ENCODE measurements around the gene SRGAP2C.
"Not testable (repeated sequence)": the region's sequence is repeated elsewhere in the genome, so short reads cannot be mapped to it uniquely, and the experiment has no call there.

Gene SRGAP2C

DNA sequence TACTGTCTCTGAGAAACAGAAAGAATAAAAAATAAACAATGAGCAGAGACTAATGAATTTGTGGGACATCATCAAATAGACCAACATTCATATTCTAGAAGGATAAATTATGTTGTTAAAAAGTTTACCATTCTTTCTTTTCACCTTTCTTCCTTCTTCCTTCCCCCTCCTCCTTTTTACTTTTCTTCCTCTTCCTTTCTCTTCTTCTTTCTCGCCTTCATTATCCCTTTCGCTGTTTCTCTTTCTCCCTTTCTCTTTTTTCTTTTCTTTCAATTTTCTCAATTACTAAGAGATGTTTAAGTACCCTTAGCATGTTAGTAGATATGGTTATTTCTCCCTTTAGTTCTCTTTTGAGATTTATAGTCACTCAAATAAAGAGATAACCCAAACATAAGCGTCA, 207.4 kb downstream of the SRGAP2C start:
- H3K27ac ChIP-seq; H3K4me1 ChIP-seq; H3K27me3 ChIP-seq; H3K9me3 ChIP-seq; intact Hi-C loops (cut with DNase I; ENCODE audit: low total_unique reads); H3K4me3 ChIP-seq; DNase-seq; H3K36me3 ChIP-seq: not testable (repeated sequence)

DNA sequence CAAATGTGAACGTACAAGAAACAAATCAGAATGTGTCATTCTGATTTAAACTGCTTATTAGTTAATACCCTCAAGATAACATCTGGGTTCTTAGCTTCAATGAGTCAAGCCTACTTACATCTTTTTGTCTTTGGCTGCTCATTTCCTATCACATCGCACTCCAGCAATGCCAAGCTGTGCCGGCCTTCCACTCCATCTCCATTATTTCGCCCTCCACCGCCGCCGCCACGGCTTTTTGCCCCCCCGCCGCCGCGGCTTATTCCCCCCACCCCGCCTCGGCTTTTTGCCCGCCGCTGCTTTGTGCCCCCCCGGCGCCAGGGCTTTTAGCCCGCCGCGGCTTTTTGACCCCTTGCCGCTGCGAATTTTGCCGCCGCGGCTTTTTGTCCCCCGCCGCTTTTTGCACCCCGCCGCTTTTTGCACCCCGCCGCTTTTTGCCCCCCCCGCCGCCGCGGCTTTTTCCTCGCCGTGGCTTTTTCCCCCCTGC, 211.0 kb downstream of the SRGAP2C start:
- intact Hi-C loops (cut with DNase I; ENCODE audit: low total_unique reads); H3K9me3 ChIP-seq; H3K4me1 ChIP-seq; H3K27me3 ChIP-seq; DNase-seq; H3K36me3 ChIP-seq: not testable (repeated sequence)
- Histone ChIP-seq H3K4me3 (peak overlapping the region; percentile 54 to 72), H3K27ac (peak overlapping the region in 1 of 2 donors; percentile 64)

DNA sequence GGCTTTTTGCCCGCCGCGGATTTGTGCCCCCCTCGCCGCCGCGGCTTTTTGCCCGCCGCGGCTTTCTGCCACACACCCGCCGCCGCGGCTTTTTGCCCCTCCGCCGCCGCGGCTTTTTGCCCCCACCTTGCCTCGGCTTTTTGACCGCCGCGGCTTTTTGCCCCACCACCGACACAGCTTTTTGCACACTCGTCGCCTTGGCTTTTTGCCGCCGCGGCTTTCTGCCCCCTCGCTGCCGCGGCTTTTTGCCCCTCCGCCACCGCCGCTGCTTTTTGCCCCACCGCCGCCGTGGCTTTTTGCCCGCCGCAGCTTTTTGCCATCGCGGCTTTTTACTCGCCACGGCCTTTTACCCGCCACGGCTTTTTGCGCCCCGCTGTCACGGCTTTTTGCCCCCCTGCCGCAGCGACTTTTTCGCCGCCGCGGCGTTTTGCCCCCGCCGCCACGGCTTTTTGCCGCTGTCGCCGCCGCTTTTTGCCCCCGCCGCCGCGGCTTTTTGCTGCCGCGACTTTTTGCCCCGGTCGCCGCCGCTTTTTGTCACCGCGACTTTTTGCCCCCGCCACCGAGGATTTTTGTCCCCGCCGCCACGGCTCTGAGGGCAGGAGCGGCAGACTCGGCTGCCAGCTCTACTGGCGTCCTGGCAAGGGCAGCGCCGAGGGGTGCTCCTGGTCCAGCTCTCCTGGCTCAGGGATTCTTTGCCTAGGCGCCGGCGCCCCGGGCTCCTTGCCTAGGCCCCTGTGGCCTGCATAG, 211.7 kb downstream of the SRGAP2C start:
- H3K4me1 ChIP-seq; H3K27me3 ChIP-seq; H3K36me3 ChIP-seq; intact Hi-C loops (cut with DNase I; ENCODE audit: low total_unique reads): not testable (repeated sequence)
- H3K27ac ChIP-seq = peak overlapping the region in 1 of 2 donors; percentile 64
- H3K4me3 ChIP-seq = peak overlapping the region; percentile 54 to 72
- DNase-seq = peak; percentile 24 to 69
- H3K9me3 ChIP-seq = peaks cover 0 to 10% (median 3%) of the 10 kb centered on the region in 3 donors

DNA sequence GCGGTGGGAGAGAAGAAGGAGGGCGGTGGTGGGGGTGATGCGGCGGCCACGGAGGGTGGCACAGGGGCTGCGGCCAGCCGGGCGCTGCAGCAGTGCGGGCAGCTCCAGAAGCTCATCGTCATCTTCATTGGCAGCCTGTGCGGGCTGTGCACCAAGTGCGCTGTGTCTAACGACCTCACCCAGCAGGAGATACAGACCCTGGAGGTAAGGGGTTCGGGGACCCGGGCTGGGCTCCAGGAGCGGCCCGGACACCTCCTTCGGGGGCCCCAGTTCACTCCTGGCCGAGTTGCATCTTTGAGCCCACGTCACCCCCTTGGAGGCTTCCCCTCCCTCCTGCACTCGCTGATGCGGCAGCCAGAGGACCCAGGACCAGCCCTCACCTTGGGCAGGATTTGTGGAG, 212.3 kb downstream of the SRGAP2C start:
- DNase-seq; intact Hi-C loops (cut with DNase I; ENCODE audit: low total_unique reads); H3K27me3 ChIP-seq; H3K36me3 ChIP-seq; H3K4me1 ChIP-seq: not testable (repeated sequence)
- Histone ChIP-seq H3K27ac (peak overlapping the region in 1 of 2 donors; percentile 64), H3K4me3 (peak overlapping the region; percentile 54 to 72), H3K9me3 (peaks cover 0 to 12% (median 3%) of the 10 kb centered on the region in 3 donors)

DNA sequence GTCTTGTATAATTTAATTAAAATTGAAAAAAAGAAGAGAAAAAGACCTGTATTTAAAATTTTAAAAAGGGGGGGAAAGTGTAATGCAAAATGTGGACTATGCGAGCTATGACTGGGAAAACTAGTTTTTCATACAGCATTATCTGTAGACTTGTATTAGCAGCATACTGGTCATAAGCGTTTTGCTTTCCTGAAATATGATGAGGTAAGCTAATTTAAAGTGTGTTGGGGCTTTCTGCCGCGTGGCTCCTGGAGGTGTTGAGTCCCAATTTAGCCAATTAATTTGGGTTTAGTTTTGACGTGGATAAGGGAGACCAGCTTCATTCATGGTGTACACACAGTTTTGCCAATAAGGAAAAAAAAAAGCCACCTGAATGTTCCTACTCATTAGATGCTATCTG, 214.4 kb downstream of the SRGAP2C start:
- H3K36me3 ChIP-seq; intact Hi-C loops (cut with DNase I; ENCODE audit: low total_unique reads); H3K4me3 ChIP-seq; DNase-seq; H3K27ac ChIP-seq; H3K27me3 ChIP-seq; H3K4me1 ChIP-seq: not testable (repeated sequence)
- H3K9me3 ChIP-seq = peaks cover 0 to 12% (median 3%) of the 10 kb centered on the region in 3 donors

DNA sequence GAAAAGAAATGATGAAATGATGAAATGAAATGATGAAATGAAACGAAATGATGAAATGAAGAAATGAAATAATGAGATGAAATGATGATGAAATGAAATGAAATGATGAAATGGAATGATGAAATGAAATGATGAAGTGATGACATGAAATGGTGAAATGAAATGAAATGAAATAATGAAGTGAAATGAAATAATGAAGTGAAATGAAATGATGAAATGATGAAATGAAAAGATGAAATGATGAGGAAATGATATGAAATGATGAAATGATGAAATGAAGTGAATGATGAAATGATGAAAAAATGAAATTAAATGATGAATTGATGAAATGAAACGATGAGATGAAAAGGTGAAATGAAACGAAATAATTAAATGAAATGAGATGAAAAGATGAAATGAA, 215.3 kb downstream of the SRGAP2C start:
- H3K36me3 ChIP-seq; H3K27me3 ChIP-seq; H3K4me3 ChIP-seq; DNase-seq; intact Hi-C loops (cut with DNase I; ENCODE audit: low total_unique reads); H3K4me1 ChIP-seq; H3K27ac ChIP-seq: not testable (repeated sequence)
- H3K9me3 ChIP-seq = peaks cover 0 to 12% (median 3%) of the 10 kb centered on the region in 3 donors

DNA sequence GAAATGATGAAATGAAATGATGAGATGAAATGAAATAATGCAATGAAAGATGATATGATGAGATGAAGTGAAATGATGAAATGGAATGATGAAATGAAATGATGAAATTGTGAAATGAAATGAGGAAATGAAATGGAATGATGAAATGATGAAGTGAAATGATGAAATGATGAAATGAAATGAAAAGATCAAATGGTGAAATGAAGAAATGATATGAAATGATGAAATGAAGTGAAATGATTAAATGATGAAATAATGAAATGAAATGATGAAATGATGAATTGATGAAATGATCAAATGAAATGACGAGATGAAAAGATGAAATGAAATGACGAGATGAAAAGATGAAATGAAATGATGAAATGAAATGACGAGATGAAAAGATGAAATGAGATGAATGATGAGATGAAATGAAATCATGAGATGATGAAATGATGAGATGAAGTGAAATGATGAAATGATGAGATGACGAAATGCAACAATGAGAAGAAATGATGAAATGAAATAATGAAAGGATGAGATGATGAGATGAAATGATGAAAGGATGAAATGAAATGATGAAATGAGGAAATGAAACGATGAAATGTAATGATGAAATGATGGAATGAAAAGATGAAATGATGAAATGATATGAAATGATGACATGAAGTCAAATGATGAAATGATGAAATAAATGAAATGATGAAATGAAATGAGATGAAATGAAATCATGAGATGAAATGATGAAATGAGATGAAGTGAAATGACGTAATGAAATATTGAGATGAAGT, 216.0 kb downstream of the SRGAP2C start:
- H3K27ac ChIP-seq; DNase-seq; H3K36me3 ChIP-seq; H3K4me3 ChIP-seq; intact Hi-C loops (cut with DNase I; ENCODE audit: low total_unique reads); H3K27me3 ChIP-seq; H3K4me1 ChIP-seq: not testable (repeated sequence)
- peaks cover 0 to 12% (median 3%) of the 10 kb centered on the region in 3 donors for H3K9me3 ChIP-seq

DNA sequence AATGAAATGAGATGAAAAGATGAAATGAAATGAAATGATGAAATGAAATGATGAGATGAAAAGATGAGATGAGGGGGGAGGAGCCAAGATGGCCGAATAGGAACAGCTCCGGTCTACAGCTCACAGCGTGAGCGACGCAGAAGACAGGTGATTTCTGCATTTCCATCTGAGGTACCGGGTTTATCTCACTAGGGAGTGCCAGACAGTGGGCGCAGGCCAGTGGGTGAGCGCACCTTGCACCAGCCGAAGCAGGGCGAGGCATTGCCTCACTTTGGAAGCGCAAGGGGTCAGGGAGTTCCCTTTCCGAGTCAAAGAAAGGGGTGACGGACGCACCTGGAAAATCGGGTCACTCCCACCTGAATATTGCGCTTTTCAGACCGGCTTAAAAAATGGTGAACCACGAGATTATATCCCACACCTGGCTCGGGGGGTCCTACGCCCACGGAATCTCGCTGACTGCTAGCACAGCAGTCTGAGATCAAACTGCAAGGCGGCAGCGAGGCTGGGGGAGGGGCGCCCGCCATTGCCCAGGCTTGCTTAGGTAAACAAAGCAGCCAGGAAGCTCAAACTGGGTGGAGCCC, 216.7 kb downstream of the SRGAP2C start:
- H3K9me3 ChIP-seq = peaks cover 0 to 12% (median 3%) of the 10 kb centered on the region in 3 donors
- H3K27me3 ChIP-seq; H3K4me3 ChIP-seq; H3K36me3 ChIP-seq; H3K4me1 ChIP-seq; DNase-seq; H3K27ac ChIP-seq; intact Hi-C loops (cut with DNase I; ENCODE audit: low total_unique reads): not testable (repeated sequence)

DNA sequence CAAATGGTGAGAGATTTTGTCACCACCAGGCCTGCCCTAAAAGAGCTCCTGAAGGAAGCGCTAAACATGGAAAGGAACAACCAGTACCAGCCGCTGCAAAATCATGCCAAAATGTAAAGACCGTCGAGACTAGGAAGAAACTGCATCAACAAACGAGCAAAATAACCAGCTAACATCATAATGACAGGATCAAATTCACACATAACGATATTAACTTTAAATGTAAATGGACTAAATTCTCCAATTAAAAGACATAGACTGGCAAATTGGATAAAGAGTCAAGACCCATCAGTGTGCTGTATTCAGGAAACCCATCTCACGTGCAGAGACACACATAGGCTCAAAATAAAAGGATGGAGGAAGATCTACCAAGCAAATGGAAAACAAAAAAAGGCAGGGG, 218.5 kb downstream of the SRGAP2C start:
- H3K4me1 ChIP-seq; H3K4me3 ChIP-seq; H3K27me3 ChIP-seq; H3K36me3 ChIP-seq; intact Hi-C loops (cut with DNase I; ENCODE audit: low total_unique reads); H3K27ac ChIP-seq; DNase-seq: not testable (repeated sequence)
- H3K9me3 ChIP-seq = peaks cover 0 to 12% (median 3%) of the 10 kb centered on the region in 3 donors

DNA sequence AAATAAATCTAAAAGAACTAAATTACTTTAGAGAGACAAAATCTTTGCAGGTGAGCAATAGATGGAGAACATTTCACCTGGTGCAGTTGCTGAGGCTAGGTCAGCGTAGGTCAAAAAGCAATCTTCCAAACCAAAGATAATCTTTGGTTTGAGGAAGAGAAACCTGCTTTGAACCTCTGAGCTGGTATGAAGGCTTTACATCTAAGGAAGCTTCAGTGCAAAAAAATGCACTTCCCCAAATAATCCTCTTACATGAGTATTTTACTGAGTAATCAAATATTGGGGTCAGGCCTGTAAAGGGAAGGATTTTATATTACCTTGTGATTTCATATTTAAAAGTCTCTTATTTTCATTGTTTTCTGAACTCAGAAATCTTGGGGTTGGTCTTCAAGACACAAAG, 223.6 kb downstream of the SRGAP2C start:
- H3K27ac ChIP-seq = no peak overlapping the region
- intact Hi-C loops (cut with DNase I; ENCODE audit: low total_unique reads) = no loop called here
- DNase-seq = no peak
- no peaks in the 10 kb centered on the region for H3K27me3 ChIP-seq
- TF ChIP-seq, protein P1, sequence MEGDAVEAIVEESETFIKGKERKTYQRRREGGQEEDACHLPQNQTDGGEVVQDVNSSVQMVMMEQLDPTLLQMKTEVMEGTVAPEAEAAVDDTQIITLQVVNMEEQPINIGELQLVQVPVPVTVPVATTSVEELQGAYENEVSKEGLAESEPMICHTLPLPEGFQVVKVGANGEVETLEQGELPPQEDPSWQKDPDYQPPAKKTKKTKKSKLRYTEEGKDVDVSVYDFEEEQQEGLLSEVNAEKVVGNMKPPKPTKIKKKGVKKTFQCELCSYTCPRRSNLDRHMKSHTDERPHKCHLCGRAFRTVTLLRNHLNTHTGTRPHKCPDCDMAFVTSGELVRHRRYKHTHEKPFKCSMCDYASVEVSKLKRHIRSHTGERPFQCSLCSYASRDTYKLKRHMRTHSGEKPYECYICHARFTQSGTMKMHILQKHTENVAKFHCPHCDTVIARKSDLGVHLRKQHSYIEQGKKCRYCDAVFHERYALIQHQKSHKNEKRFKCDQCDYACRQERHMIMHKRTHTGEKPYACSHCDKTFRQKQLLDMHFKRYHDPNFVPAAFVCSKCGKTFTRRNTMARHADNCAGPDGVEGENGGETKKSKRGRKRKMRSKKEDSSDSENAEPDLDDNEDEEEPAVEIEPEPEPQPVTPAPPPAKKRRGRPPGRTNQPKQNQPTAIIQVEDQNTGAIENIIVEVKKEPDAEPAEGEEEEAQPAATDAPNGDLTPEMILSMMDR (IDR thresholded peaks at IDR 0.05) = no peak
- no peaks in the 10 kb centered on the region for H3K9me3 ChIP-seq
- H3K4me3 ChIP-seq = no peak overlapping the region
- H3K4me1 ChIP-seq = no peaks in the 10 kb centered on the region
- H3K36me3 ChIP-seq = no peaks in the 10 kb centered on the region

Data from tibial artery (tissue), 4 donors.